ENCODE measurements around the gene NCKAP1. TPM values are rescaled to one million over a fixed set of nuclear protein-coding genes. Genes with fewer than 3 reads are reported as not detected.
"Not testable (repeated sequence)": the region's sequence is repeated elsewhere in the genome, so short reads cannot be mapped to it uniquely, and the experiment has no call there.

Gene NCKAP1
- total and polyA plus RNA-seq, 2 experiments from 2014 or later: 81.7 to 90.4 TPM

- Histone ChIP-seq H3K27me3 (no peaks in the 10 kb centered on the region), H3K4me1 (ENCODE audit: low read depth) (no peaks in the 10 kb centered on the region), H3K9me3 (ENCODE audit: low read depth) (no peaks in the 10 kb centered on the region), H3K36me3 (peaks cover 36% of the 10 kb centered on the region), H3K4me3 (no peak overlapping the region), H3K27ac (no peak overlapping the region)
- TF ChIP-seq CTCF (IDR thresholded peaks at IDR 0.05; ENCODE audit: low read depth, low read length): no peak
- no peak for DNase-seq (ENCODE audit: low read depth in 1 of 2, low spot score in 1 of 2)
Observed at GRCh38 chr2:182972548-182972942, 65.7 kb downstream of the NCKAP1 start.

- H3K27me3 ChIP-seq: no peaks in the 10 kb centered on the region
- DNase-seq (ENCODE audit: low read depth in 1 of 2, low spot score in 1 of 2): no peak
Observed at GRCh38 chr2:182971820-182972547, 66.3 kb downstream of the NCKAP1 start.

GRCh38 chr2:182970486-182970885 lies 67.8 kb downstream of the NCKAP1 start:
- no peaks in the 10 kb centered on the region for H3K9me3 ChIP-seq (ENCODE audit: low read depth)
- no peaks in the 10 kb centered on the region for H3K4me1 ChIP-seq (ENCODE audit: low read depth)
- TF ChIP-seq CTCF (IDR thresholded peaks at IDR 0.05; ENCODE audit: low read depth, low read length): no peak
- no peak overlapping the region for H3K4me3 ChIP-seq
- H3K27me3 ChIP-seq: no peaks in the 10 kb centered on the region
- peaks cover 25% of the 10 kb centered on the region for H3K36me3 ChIP-seq
- no peak for DNase-seq (ENCODE audit: low read depth in 1 of 2, low spot score in 1 of 2)
- H3K27ac ChIP-seq: no peak overlapping the region

More at GRCh38 chr2:182971820-182972547, 66.3 kb downstream of the NCKAP1 start:
- H3K36me3 ChIP-seq: peaks cover 30% of the 10 kb centered on the region
- no peak for TF ChIP-seq CTCF (IDR thresholded peaks at IDR 0.05; ENCODE audit: low read depth, low read length)
- H3K27ac ChIP-seq: no peak overlapping the region
- no peaks in the 10 kb centered on the region for H3K9me3 ChIP-seq (ENCODE audit: low read depth)
- H3K4me1 ChIP-seq (ENCODE audit: low read depth): no peaks in the 10 kb centered on the region
- H3K4me3 ChIP-seq: no peak overlapping the region

GRCh38 chr2:182968493-182968892 lies 69.8 kb downstream of the NCKAP1 start:
- Histone ChIP-seq H3K4me1 (ENCODE audit: low read depth) (no peaks in the 10 kb centered on the region), H3K27me3 (no peaks in the 10 kb centered on the region), H3K36me3 (peaks cover 35% of the 10 kb centered on the region), H3K27ac (no peak overlapping the region), H3K9me3 (ENCODE audit: low read depth) (no peaks in the 10 kb centered on the region), H3K4me3 (no peak overlapping the region)
- no peak for TF ChIP-seq CTCF (IDR thresholded peaks at IDR 0.05; ENCODE audit: low read depth, low read length)
- DNase-seq (ENCODE audit: low read depth in 1 of 2, low spot score in 1 of 2): no peak

GRCh38 chr2:182966356-182966755 lies 71.9 kb downstream of the NCKAP1 start:
- Histone ChIP-seq H3K36me3 (peaks cover 36% of the 10 kb centered on the region), H3K27ac (peak overlapping the region; percentile 2)
- H3K4me3 ChIP-seq; H3K4me1 ChIP-seq (ENCODE audit: low read depth); H3K27me3 ChIP-seq; H3K9me3 ChIP-seq (ENCODE audit: low read depth); DNase-seq (ENCODE audit: low read depth in 1 of 2, low spot score in 1 of 2): not testable (repeated sequence)

GRCh38 chr2:182962641-182963040 lies 75.6 kb downstream of the NCKAP1 start:
- no peaks in the 10 kb centered on the region for H3K4me1 ChIP-seq (ENCODE audit: low read depth)
- H3K27ac ChIP-seq: no peak overlapping the region
- peaks cover 28% of the 10 kb centered on the region for H3K36me3 ChIP-seq
- H3K9me3 ChIP-seq (ENCODE audit: low read depth): no peaks in the 10 kb centered on the region
- H3K4me3 ChIP-seq: no peak overlapping the region
- DNase-seq (ENCODE audit: low read depth in 1 of 2, low spot score in 1 of 2): no peak
- TF ChIP-seq CTCF (IDR thresholded peaks at IDR 0.05; ENCODE audit: low read depth, low read length): no peak
- H3K27me3 ChIP-seq: no peaks in the 10 kb centered on the region

- H3K27ac ChIP-seq; H3K27me3 ChIP-seq; H3K4me3 ChIP-seq; H3K4me1 ChIP-seq (ENCODE audit: low read depth); DNase-seq (ENCODE audit: low read depth in 1 of 2, low spot score in 1 of 2); H3K9me3 ChIP-seq (ENCODE audit: low read depth): not testable (repeated sequence)
- peaks cover 30% of the 10 kb centered on the region for H3K36me3 ChIP-seq
Observed at GRCh38 chr2:182960869-182961268, 77.4 kb downstream of the NCKAP1 start.

Data from cardiac muscle cell (in vitro differentiated cells and primary cell).